Tibial nerve (tissue), 4 donors: ENCODE measurements around the gene CRYM. TPM values are rescaled to one million over a fixed set of nuclear protein-coding genes. Genes with fewer than 3 reads are reported as not detected.

Experiments
- DNase-seq, 2 donors: peaks; one replicate each; pipeline ENCODE4 v3.0.0-alpha.2; 2019; ENCODE audit warnings: low spot score in 2 of 2
- H3K27ac ChIP-seq, 4 donors: fragments of 200-600 bp; sonication (generic) in 3 of 4; one replicate each; pipeline ENCODE4 v1.5.1; 2017 to 2019; ENCODE audit warnings: mild to moderate bottlenecking in 1 of 4
- H3K27me3 ChIP-seq, 2 donors: fragments of 200-600 bp; sonication (generic) in 1 of 2; one replicate each; pipeline versions ENCODE4 v1.5.1 to v1.6.0; 2017 to 2019
- H3K36me3 ChIP-seq, 3 donors: fragments of 200-600 bp; sonication (generic); one replicate each; pipeline ENCODE4 v1.5.1; 2018 to 2019
- H3K4me1 ChIP-seq, 4 donors: fragments of 200-600 bp; sonication (generic) in 3 of 4; one replicate each; pipeline ENCODE4 v1.5.1; 2017 to 2019
- H3K4me3 ChIP-seq, 4 donors: fragments of 200-600 bp; sonication (generic) in 3 of 4; one replicate each; pipeline ENCODE4 v1.5.1; 2017 to 2019; ENCODE audit warnings: mild to moderate bottlenecking in 1 of 4, moderate library complexity in 1 of 4
- H3K9me3 ChIP-seq, 4 donors: fragments of 200-600 bp; sonication (generic) in 3 of 4; one replicate each; pipeline ENCODE4 v1.5.1; 2017 to 2019
- CTCF ChIP-seq, 5 experiments: fragments of 200-600 bp in 3 of 5; fragments of 450-650 bp in 2 of 5; sonication (generic) in 3 of 5; IDR thresholded peaks; one replicate each; pipeline ENCODE4 v1.5.1; 2016 to 2019; ENCODE audit warnings: antibody characterized with exemption in 5 of 5, mild to moderate bottlenecking in 3 of 5, moderate library complexity in 2 of 5
- EP300 ChIP-seq, 2 donors: sonication (generic); formaldehyde crosslinking; IDR thresholded peaks; one replicate each; pipeline ENCODE4 v1.6.1; 2017; ENCODE audit warnings: antibody characterized with exemption in 2 of 2, mild to moderate bottlenecking in 1 of 2
- POLR2A ChIP-seq, 2 donors: fragments of 450-650 bp; IDR thresholded peaks; one replicate each; pipeline ENCODE4 v1.6.1; 2017; ENCODE audit warnings: antibody characterized with exemption in 2 of 2, mild to moderate bottlenecking in 2 of 2, moderate library complexity in 2 of 2
- WGBS, 2 donors: methylation state at CpG; one replicate each; pipeline ENCODE4 v1.1.5; 2018; 5-methylcytosine and 5-hydroxymethylcytosine counted together
- total RNA-seq, 4 donors: library from RNA; depleted of rRNA; stranded (reverse); fragments of >200 nt; gene quantifications; one replicate each; pipeline ENCODE4 v1.1.0, GENCODE V29; 2016

CRYM gene
- total RNA-seq, 4 donors from 2014 or later, result not detected

GRCh38 chr16:21272253-21272652, 5.8 kb downstream of the CRYM start:
- WGBS, 2 donors, result 57 to 60% methylated on average over 2 of the region's 2 CpGs
- H3K36me3 ChIP-seq, result no peaks in the 10 kb centered on the region
- TF ChIP-seq POLR2A (IDR thresholded peaks at IDR 0.05) (no peak), CTCF (IDR thresholded peaks at IDR 0.05) (no peak), EP300 (IDR thresholded peaks at IDR 0.05) (no peak)

GRCh38 chr16:21268236-21268635, 9.9 kb downstream of the CRYM start:
- Histone ChIP-seq H3K9me3 (no peaks in the 10 kb centered on the region), H3K27me3 (peaks cover 0 to 5% of the 10 kb centered on the region in 2 donors), H3K4me1 (peaks cover 0 to 9% (median 0%) of the 10 kb centered on the region in 4 donors), H3K36me3 (no peaks in the 10 kb centered on the region), H3K4me3 (no peak overlapping the region), H3K27ac (no peak overlapping the region)
- TF ChIP-seq EP300 (IDR thresholded peaks at IDR 0.05) (no peak), POLR2A (IDR thresholded peaks at IDR 0.05) (no peak), CTCF (IDR thresholded peaks at IDR 0.05) (no peak)
- no peak for DNase-seq
- WGBS, 2 donors, result 92 to 94% methylated on average over 9 of the region's 9 CpGs

More at GRCh38 chr16:21272253-21272652, 5.8 kb downstream of the CRYM start:
- Histone ChIP-seq H3K9me3 (no peaks in the 10 kb centered on the region), H3K27ac (no peak overlapping the region), H3K4me1 (peaks cover 0 to 1% (median 0%) of the 10 kb centered on the region in 4 donors), H3K27me3 (peaks cover 0 to 32% of the 10 kb centered on the region in 2 donors), H3K4me3 (no peak overlapping the region)
- no peak for DNase-seq

GRCh38 chr16:21267298-21267697, 10.8 kb downstream of the CRYM start:
- WGBS, 2 donors, result 85 to 96% methylated on average over 4 of the region's 4 CpGs
- Histone ChIP-seq H3K36me3 (no peaks in the 10 kb centered on the region), H3K4me1 (peaks cover 0 to 9% (median 0%) of the 10 kb centered on the region in 4 donors), H3K9me3 (no peaks in the 10 kb centered on the region), H3K27me3 (peaks cover 0 to 5% of the 10 kb centered on the region in 2 donors), H3K4me3 (no peak overlapping the region), H3K27ac (no peak overlapping the region)
- DNase-seq, result no peak
- TF ChIP-seq EP300 (IDR thresholded peaks at IDR 0.05) (no peak), POLR2A (IDR thresholded peaks at IDR 0.05) (no peak), CTCF (IDR thresholded peaks at IDR 0.05) (no peak)

- no peak for DNase-seq
- no peaks in the 10 kb centered on the region for H3K9me3 ChIP-seq
- peaks cover 0 to 9% (median 0%) of the 10 kb centered on the region in 4 donors for H3K4me1 ChIP-seq
- 89 to 93% methylated on average over 9 of the region's 9 CpGs for WGBS, 2 donors
- no peak for TF ChIP-seq CTCF (IDR thresholded peaks at IDR 0.05)
- TF ChIP-seq EP300 (IDR thresholded peaks at IDR 0.05), result no peak
- H3K27me3 ChIP-seq, result no peaks in the 10 kb centered on the region
- H3K4me3 ChIP-seq, result no peak overlapping the region
- H3K27ac ChIP-seq, result no peak overlapping the region
- H3K36me3 ChIP-seq, result no peaks in the 10 kb centered on the region
Observed at GRCh38 chr16:21265104-21265837, 12.8 kb downstream of the CRYM start.

- no peak for TF ChIP-seq CTCF (IDR thresholded peaks at IDR 0.05)
- TF ChIP-seq POLR2A (IDR thresholded peaks at IDR 0.05), result no peak
- TF ChIP-seq EP300 (IDR thresholded peaks at IDR 0.05), result no peak
- Histone ChIP-seq H3K27me3 (no peaks in the 10 kb centered on the region), H3K36me3 (no peaks in the 10 kb centered on the region), H3K9me3 (no peaks in the 10 kb centered on the region), H3K27ac (no peak overlapping the region), H3K4me3 (no peak overlapping the region), H3K4me1 (peaks cover 0 to 9% (median 0%) of the 10 kb centered on the region in 4 donors)
- WGBS, 2 donors, result 85% methylated on average over 4 of the region's 4 CpGs
- no peak for DNase-seq
Observed at GRCh38 chr16:21264571-21265036, 13.5 kb downstream of the CRYM start.
